GM21447 (cell line): ENCODE measurements around the gene PIGR.

ENCODE experiments used
- ATAC-seq: cut with Tn5 transposase; IDR thresholded peaks from one replicate; pipeline ENCODE4 v1.9.1; 2021; ENCODE audit not compliant: unreplicated experiment

The PIGR gene

GRCh38 chr1:206960676-206961386 lies 14.6 kb upstream of the PIGR start:
- ATAC-seq, result no peak

- no peak for ATAC-seq
Observed at GRCh38 chr1:206958144-206958543, 11.9 kb upstream of the PIGR start.

DNA sequence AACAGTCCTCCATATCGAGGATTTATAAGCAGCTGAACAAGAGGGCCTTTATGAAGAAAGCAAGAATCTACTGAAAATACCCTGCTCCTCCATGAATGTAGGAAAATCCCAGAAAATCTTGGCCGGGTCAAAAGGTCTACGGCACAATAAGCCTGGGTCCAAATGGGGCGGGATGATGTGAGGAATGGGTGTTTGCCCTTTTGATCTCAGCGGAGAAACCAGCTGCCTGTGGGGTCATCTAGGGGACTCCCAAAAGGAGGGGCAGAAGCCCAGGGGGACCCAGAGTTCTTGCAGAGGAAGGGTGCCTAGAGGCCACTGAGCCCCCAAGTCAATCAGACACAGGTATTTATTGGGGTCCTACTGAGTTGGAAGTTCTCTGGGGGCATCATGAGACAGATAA lies 11.4 kb upstream of the PIGR start:
- ATAC-seq, result no peak

GRCh38 chr1:206955476-206956451 lies 9.5 kb upstream of the PIGR start:
- peak; percentile 53 for ATAC-seq

DNA sequence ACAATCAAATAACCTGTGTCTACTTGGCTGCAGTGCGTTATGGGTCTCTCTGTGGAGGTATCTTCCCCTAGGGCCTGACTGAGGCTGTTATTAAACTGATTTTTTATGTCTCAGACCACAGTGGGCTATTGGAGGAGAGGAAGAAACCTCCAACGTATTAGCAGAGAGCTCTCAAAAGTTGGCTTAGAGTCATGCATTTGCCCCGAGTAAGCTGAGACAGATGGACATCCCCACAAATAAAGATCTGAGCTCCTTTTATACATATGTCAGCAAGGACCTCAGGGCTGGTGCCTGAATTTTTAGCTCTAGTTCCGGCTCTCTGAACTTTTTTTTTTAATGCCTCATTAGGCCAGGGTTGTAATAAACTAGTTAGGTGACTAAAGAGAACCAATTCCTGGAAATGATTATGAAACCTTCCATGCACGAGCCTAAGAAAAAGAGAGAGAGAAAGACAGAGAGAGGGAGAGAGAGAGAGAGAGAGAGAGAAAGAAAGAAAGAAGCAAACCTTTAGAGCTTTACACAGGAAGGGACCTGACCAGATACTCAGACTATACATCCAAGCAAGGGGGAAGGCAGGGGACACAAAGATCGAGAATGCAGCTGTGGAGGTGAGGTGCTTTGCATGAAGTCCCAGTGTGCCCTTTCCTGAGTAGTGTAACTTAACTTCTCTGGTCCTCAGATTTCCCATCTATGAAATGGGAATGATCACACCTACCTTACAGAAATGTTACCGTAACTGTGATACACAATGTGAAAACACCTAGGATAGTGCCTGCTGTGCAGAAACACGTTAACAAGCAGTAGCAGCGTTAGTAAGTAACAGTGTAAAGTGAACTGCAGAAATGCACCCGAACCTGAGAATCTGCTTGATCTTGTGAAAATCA lies 8.4 kb upstream of the PIGR start:
- no peak for ATAC-seq

DNA sequence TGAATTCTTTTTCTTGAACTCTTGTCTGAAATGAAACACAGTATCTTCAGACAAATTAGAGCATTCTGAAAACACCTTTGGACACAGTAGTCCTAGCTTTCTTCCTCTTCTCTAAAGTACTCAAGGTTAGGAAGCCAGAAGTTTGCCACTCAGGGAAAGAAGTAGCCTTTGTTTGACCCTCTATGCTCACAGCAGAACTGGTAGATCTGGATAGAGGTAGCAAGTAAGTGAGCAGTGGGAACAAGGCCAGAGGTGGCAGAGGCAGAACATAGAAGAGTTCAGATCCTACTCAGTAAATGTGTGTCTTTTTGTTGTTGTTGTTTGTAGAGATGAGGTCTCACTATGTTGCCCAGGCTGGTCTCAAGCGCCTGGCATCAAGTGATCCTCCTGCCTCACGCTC lies 7.4 kb upstream of the PIGR start:
- ATAC-seq, result no peak

DNA sequence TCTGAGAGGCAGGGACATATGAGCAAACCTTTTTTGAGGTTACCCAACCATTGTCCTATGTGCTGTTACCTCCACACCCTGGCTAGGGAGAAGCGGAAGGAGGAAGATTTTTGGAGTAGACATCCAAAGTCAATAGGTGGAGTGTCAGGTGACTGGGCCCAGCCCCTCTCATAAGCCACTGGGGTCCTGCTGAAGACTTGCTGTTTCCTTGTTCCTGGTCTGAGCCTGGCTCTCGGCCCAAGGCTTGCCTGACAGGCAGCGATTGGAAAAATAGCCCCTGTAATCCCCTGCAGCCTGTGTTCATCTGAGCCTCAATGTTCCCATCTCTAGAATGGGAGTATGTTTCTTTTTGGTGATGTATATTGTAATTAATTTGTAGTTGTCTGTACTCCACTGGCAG lies 6.9 kb upstream of the PIGR start:
- ATAC-seq, result no peak

- no peak for ATAC-seq
Observed at GRCh38 chr1:206952171-206952570, 5.9 kb upstream of the PIGR start.

DNA sequence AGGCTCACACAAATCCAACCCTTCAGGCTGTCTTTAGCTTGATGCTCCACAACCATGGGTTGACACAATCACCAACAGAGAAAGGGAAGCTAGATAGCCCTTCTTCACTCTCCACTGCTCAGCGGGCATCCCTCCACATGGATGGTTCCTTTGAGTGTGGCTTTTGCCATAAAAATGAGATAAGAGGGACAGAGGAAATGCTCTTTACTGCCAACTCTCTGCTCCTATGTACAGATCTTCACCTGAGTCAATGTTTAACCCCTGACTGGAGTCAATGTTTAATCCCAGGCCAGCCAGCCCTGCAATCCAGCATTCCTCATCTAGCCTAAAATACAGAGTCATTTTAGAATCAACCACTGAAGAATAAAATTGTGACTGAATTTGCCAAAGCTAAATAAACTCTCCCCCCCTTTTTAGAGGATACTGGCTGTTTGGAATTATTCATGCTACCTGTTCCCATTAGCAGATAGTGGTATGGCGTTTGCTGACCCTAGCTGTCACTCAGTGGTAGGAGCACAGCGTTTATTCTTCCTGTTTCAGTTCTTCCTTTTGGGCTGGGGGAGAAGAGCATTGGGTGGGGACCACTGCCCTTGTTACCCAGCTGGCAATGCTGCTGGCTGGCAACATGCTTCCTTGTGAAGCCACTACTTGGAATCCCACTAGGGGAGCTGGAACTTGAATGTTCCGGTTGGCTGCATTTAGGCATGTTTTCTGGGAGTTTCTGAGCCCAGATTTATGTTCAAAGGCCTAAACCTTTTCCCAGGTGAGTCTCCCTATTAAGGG lies 5.2 kb upstream of the PIGR start:
- ATAC-seq, result peak; percentile 41

- no peak for ATAC-seq
Observed at GRCh38 chr1:206949641-206950040, 3.4 kb upstream of the PIGR start.

DNA sequence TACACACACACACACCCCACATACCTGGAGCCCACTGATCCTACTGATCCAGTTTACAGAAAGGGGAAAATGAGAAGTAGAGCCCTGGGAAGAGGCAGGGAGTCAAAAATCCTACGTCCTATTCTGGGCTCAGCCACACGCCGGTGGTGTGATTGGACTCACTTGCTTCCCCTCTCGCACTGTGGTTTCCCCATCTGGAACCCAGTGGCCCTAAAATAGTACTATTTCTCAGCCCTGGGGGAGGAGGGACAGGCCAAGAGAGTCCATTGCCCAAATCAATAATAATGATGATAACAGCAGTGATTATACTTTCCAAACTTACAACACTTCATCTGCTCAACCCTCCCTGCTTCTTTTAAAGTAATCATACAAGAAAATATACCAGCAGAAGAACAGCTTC lies 2.9 kb upstream of the PIGR start:
- ATAC-seq, result no peak

- no peak for ATAC-seq
Observed at GRCh38 chr1:206947255-206947654, 989 bp upstream of the PIGR start.

GRCh38 chr1:206945779-206946178 lies 487 bp downstream of the PIGR start:
- no peak for ATAC-seq

DNA sequence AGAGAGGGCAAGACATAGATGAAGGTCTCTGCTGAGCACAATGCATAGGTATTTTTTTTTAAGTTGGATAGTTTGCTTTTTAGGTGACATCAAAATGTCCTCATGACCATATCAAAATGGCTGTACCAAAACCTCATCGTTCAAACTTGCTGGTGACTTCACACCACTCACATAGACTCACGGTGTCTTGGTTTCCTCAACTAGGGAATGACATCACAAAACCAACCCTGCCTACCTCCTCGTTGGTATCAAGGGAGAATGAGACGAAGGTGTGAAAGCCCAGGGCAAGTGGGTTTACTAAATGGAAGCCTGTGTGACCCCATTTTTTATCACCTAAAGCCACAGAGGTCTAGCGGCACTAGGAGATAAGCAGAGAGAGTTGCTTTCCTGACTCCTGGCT lies 1.6 kb downstream of the PIGR start:
- ATAC-seq, result no peak

DNA sequence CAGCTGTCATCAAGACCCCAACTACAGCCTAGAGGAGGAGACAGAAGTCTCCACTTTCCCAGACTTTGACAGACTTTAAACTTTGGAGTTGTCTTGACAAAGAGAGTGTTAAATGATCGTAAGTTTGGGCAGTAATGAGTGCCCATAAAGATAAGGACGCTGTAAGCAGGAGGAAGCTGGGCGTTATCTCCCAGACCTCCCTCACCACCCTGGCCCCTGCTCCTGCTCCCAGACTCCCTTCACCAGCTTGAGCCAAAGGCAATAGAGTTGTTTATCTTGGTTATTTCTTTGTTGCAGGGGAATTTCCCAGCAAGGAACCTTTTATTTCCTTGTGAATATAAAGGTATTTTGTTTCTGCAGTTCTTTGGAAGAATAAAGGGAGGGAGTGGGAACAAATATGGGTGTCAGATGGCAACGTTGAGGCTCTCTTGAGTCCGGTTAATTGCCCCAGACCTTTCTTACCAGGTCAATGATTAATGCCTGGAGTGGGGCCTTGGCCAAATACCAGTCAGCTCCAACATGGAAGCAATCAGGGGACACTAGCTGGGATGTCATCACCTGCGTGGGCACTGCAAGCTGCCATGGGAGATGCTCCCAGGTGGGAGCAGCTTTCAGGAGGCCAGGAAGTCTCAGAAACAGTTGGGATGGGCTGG lies 4.4 kb downstream of the PIGR start:
- ATAC-seq, result no peak

GRCh38 chr1:206940588-206940936 lies 5.7 kb downstream of the PIGR start:
- no peak for ATAC-seq

DNA sequence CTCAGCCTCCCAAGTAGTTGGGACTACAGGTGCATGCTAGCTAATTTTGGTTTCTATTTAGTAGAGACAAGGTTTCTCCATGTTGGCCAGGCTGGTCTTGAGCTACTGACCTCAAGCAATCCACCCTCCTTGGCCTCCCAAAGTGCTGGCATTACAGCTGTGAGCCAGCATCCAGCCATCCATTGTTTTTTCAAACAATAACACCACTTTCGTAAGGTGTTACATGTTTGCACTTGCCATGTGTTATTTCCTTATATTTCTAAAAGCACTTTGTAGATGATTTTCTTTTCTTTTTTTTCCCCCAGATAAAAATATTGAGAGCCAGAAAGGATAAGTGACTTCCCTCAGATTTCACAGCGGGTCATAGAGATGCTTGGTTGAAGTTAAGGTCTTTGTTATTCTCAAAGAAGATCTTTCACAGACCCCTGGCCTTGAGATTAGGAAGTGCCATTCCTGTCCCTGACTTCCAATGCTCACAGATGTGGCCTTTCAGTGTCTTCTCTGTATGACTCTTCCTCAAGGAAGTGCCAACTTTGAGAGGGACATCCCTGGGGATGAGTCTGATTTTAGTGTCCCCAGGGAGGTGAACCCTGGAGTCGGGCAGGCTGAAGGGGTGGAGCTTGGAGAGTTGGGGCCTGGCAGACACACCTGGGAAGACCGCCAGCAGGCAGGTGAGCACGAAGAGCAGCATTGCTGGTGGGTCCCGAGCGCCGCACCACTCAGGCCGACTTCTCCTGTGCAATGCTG lies 6.3 kb downstream of the PIGR start:
- ATAC-seq, result no peak

DNA sequence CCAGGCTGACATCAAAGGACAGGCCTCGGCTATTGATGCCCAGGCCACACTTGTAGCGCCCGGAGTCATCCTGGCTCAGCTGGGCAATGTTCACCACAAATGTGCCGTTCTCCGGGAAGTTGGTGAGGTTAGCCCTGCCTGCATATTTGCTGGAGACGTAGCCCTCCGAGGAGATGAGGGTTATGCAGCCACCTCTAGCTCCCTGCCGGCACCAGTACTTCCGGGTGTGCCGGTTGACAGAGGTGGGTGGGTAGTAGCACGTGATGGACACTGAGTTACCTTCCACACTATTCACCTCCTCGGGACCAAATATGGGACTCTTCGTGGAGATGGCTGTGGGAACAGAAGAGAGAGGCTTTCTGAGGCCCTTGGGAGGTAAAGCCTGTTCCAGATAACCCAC lies 7.1 kb downstream of the PIGR start:
- no peak for ATAC-seq

- no peak for ATAC-seq
Observed at GRCh38 chr1:206937425-206937824, 8.8 kb downstream of the PIGR start.
